Activated T-cell treated with anti-CD3 and anti-CD28 coated beads for 48 hours (primary cell): ENCODE data around the gene PSME3IP1.

Experiments used
- DNase-seq: peaks from one replicate; pipeline ENCODE4 v3.0.0-alpha.2; 2020; ENCODE audit warnings: low read depth

Gene PSME3IP1

GRCh38 chr16:57167538-57167937 lies 18.3 kb downstream of the PSME3IP1 start:
- DNase-seq = no peak

GRCh38 chr16:57166951-57167350 lies 18.9 kb downstream of the PSME3IP1 start:
- no peak for DNase-seq

- DNase-seq = no peak
Observed at GRCh38 chr16:57166451-57166850, 19.4 kb downstream of the PSME3IP1 start.

- no peak for DNase-seq
Observed at GRCh38 chr16:57165938-57166337, 19.9 kb downstream of the PSME3IP1 start.

GRCh38 chr16:57165483-57165882 lies 20.4 kb downstream of the PSME3IP1 start:
- DNase-seq = no peak

- no peak for DNase-seq
Observed at GRCh38 chr16:57163842-57164241, 22.0 kb downstream of the PSME3IP1 start.

GRCh38 chr16:57159447-57159846 lies 26.4 kb downstream of the PSME3IP1 start:
- no peak for DNase-seq

GRCh38 chr16:57157533-57157932 lies 28.3 kb downstream of the PSME3IP1 start:
- DNase-seq = no peak

GRCh38 chr16:57156351-57156703 lies 29.5 kb downstream of the PSME3IP1 start:
- no peak for DNase-seq

GRCh38 chr16:57155702-57156350 lies 30.0 kb downstream of the PSME3IP1 start:
- no peak for DNase-seq

- DNase-seq = no peak
Observed at GRCh38 chr16:57153841-57154240, 32.0 kb downstream of the PSME3IP1 start.

GRCh38 chr16:57152096-57153093 lies 33.4 kb downstream of the PSME3IP1 start:
- DNase-seq = no peak

GRCh38 chr16:57151369-57151768 lies 34.5 kb downstream of the PSME3IP1 start:
- no peak for DNase-seq

GRCh38 chr16:57150682-57151330 lies 35.0 kb downstream of the PSME3IP1 start:
- DNase-seq = no peak

GRCh38 chr16:57149391-57149790 lies 36.4 kb downstream of the PSME3IP1 start:
- DNase-seq = no peak

- DNase-seq = no peak
Observed at GRCh38 chr16:57148481-57148880, 37.4 kb downstream of the PSME3IP1 start.

GRCh38 chr16:57147381-57148221 lies 38.2 kb downstream of the PSME3IP1 start:
- DNase-seq = no peak

GRCh38 chr16:57146735-57147134 lies 39.1 kb downstream of the PSME3IP1 start:
- DNase-seq = no peak

GRCh38 chr16:57146040-57146647 lies 39.7 kb downstream of the PSME3IP1 start:
- DNase-seq = no peak

GRCh38 chr16:57145046-57146021 lies 40.5 kb downstream of the PSME3IP1 start:
- DNase-seq = no peak
